Measurements from ENCODE around the gene MRPL19. TPM values are rescaled to one million over a fixed set of nuclear protein-coding genes. Genes with fewer than 3 reads are reported as not detected.

The MRPL19 gene
- total RNA-seq, 1 experiment from 2014 or later = 50.2 TPM

GRCh38 chr2:75728614-75729419, 82.2 kb downstream of the MRPL19 start:
- H3K4me1 ChIP-seq (ENCODE audit: control insufficient read depth, insufficient read depth, low read length) = no peaks in the 10 kb centered on the region
- TF ChIP-seq REST (IDR thresholded peaks at IDR 0.05; ENCODE audit: insufficient read depth in 1 of 2, low read depth in 2 of 2, low read length in 1 of 2) = no peak
- no peak for TF ChIP-seq TCF7L2 (IDR thresholded peaks at IDR 0.05; ENCODE audit: low read depth, low read length)
- no peak for TF ChIP-seq SIN3A (IDR thresholded peaks at IDR 0.05; ENCODE audit: borderline replicate concordance, insufficient read depth, low read depth, low read length)
- no peak for TF ChIP-seq POLR2AphosphoS5 (IDR thresholded peaks at IDR 0.05; ENCODE audit: low read depth, low read length)
- no peak for TF ChIP-seq CTCF (IDR thresholded peaks at IDR 0.05)
- no peak overlapping the region for H3K4me3 ChIP-seq (ENCODE audit: low read depth in 2 of 2, low read length in 2 of 2)
- ChIA-PET POLR2A (no interaction called here), CTCF (no interaction called here)
- DNase-seq (ENCODE audit: low read depth, low spot score) (no peak), ATAC-seq (no peak)
- no TSS peak for BruUV-seq (replicated peaks)
- no peaks in the 10 kb centered on the region for H3K36me3 ChIP-seq (ENCODE audit: control insufficient read depth, insufficient read depth, low read length)
- H3K9me3 ChIP-seq (ENCODE audit: control insufficient read depth, insufficient read depth, low read depth, low read length) = no peaks in the 10 kb centered on the region
- no peak overlapping the region for H3K27ac ChIP-seq (ENCODE audit: low read length)
- in situ Hi-C loops (cut with HindIII; ENCODE audit: low pct_unique_long_range_greater_than_20kb, low sequenced_read_pairs) = no loop called here
- no peaks in the 10 kb centered on the region; the same call in 1 of the 2 replicates for H3K27me3 ChIP-seq (ENCODE audit: control insufficient read depth, insufficient read depth, low read length)
- intact Hi-C loops (cut with micrococcal nuclease; ENCODE audit: unreplicated experiment) = no loop called here

GRCh38 chr2:75729861-75730260, 83.3 kb downstream of the MRPL19 start:
- Histone ChIP-seq H3K4me3 (ENCODE audit: low read depth in 2 of 2, low read length in 2 of 2) (no peak overlapping the region), H3K36me3 (ENCODE audit: control insufficient read depth, insufficient read depth, low read length) (no peaks in the 10 kb centered on the region), H3K27ac (ENCODE audit: low read length) (no peak overlapping the region), H3K27me3 (ENCODE audit: control insufficient read depth, insufficient read depth, low read length) (no peaks in the 10 kb centered on the region; the same call in 1 of the 2 replicates), H3K9me3 (ENCODE audit: control insufficient read depth, insufficient read depth, low read depth, low read length) (no peaks in the 10 kb centered on the region), H3K4me1 (ENCODE audit: control insufficient read depth, insufficient read depth, low read length) (no peaks in the 10 kb centered on the region)
- TF ChIP-seq REST (IDR thresholded peaks at IDR 0.05; ENCODE audit: insufficient read depth in 1 of 2, low read depth in 2 of 2, low read length in 1 of 2) (no peak), CTCF (IDR thresholded peaks at IDR 0.05) (peak; percentile 36; the same call in 1 of the 2 replicates)
- no TSS peak for BruUV-seq (replicated peaks)
- in situ Hi-C loops (cut with HindIII; ENCODE audit: low pct_unique_long_range_greater_than_20kb, low sequenced_read_pairs) = no loop called here
- DNase-seq (ENCODE audit: low read depth, low spot score) = no peak
- CTCF ChIA-PET = interaction anchor here (0.6 to 0.7 kb wide), 2 partner anchors 420 to 870 kb away, joined by 3 read pairs; no protein-coding TSS in a partner anchor
- intact Hi-C loops (cut with micrococcal nuclease; ENCODE audit: unreplicated experiment) = no loop called here
- POLR2A ChIA-PET = no interaction called here
- no peak for ATAC-seq
